Endothelial cell of umbilical vein (primary cell): ENCODE results near the gene SETD3.

Experiments
- TF ChIP-seq, protein P1 (sequence below): IDR thresholded peaks from 2 replicates; pipeline ENCODE4 v1.6.1; 2011; ENCODE audit not compliant: insufficient read depth, insufficient read length
- TF ChIP-seq, protein P2 (sequence below), 2 donors: IDR thresholded peaks; 1 replicate in 1 of 2; 2 replicates in 1 of 2; pipeline ENCODE4 v1.5.1; 2011; ENCODE audit warnings: low read length in 2 of 2, mild to moderate bottlenecking in 2 of 2, moderate library complexity in 2 of 2, control low read depth in 1 of 2, inconsistent platforms in 1 of 2, low read depth in 1 of 2; ENCODE audit not compliant: insufficient read depth in 1 of 2; ENCODE audit errors: extremely low read depth in 1 of 2

DNA sequence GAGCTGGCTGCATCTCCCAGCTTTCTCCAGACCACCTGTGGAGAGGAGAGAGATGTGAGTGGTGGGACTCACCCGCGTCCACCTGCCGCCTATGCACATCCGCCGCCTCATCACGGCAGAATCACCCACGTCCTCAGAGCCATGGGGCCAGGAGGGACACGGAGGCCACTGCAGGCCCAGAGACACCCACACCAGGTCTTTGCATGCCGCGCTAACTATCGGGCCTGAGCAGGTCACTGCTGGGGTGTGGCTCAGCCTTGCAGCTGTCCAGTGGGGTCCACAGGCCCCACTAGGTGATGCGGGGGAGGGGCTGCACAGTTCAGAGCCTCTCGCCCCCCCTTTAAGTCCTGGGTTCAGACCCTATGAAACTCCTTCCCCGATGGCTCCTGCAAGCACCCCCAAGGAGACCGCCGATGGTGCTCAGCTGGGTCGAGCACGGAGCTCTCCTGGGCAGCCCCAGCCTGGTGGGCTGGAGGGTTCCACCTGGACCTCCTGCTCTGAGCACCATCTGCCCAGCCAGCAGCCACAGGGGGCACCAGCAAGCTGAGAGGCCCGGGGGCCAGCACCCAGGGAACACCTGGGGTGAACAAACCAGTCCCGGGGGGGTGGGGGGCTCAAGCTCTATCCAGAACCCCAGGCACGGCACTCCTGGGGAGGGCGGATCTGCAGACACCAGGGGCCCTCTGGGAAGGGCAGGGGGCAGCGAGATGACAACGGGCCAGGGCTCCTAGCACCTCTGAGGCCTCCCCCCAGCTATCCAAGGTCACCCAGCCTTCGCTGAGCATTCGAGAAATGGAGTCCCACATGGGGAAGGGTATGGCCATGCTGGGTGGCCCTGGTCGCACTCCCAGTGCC, 34.9 kb upstream of the SETD3 start:
- TF ChIP-seq, protein P1, sequence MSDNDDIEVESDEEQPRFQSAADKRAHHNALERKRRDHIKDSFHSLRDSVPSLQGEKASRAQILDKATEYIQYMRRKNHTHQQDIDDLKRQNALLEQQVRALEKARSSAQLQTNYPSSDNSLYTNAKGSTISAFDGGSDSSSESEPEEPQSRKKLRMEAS = no peak
- TF ChIP-seq, protein P2, sequence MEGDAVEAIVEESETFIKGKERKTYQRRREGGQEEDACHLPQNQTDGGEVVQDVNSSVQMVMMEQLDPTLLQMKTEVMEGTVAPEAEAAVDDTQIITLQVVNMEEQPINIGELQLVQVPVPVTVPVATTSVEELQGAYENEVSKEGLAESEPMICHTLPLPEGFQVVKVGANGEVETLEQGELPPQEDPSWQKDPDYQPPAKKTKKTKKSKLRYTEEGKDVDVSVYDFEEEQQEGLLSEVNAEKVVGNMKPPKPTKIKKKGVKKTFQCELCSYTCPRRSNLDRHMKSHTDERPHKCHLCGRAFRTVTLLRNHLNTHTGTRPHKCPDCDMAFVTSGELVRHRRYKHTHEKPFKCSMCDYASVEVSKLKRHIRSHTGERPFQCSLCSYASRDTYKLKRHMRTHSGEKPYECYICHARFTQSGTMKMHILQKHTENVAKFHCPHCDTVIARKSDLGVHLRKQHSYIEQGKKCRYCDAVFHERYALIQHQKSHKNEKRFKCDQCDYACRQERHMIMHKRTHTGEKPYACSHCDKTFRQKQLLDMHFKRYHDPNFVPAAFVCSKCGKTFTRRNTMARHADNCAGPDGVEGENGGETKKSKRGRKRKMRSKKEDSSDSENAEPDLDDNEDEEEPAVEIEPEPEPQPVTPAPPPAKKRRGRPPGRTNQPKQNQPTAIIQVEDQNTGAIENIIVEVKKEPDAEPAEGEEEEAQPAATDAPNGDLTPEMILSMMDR (IDR thresholded peaks at IDR 0.05; ENCODE audit: extremely low read depth in 1 of 2, insufficient read depth in 1 of 2, low read depth in 1 of 2, low read length in 2 of 2) = no peak
